ENCODE results near the gene PRKAG2.
A peak's percentile ranks its signal among the peaks of the same experiment; 100 is the strongest.

Gene PRKAG2

GRCh38 chr7:151518105-151518946 is 358.6 kb downstream of the PRKAG2 start:
- no peaks in the 10 kb centered on the region for H3K27me3 ChIP-seq (ENCODE audit: control insufficient read depth, low read length)
- H3K4me1 ChIP-seq (ENCODE audit: control insufficient read depth, low read length): peaks cover 25% of the 10 kb centered on the region
- H3K36me3 ChIP-seq (ENCODE audit: control insufficient read depth, low read length): peaks cover 41% of the 10 kb centered on the region
- peaks cover 60% of the 10 kb centered on the region for H3K79me2 ChIP-seq (ENCODE audit: control insufficient read depth, low read length)
- H3K4me2 ChIP-seq (ENCODE audit: low read length): peak overlapping the region; percentile 83
- H3K27ac ChIP-seq (ENCODE audit: low read depth, low read length): peak overlapping the region; percentile 80
- peaks cover 47% of the 10 kb centered on the region for H4K20me1 ChIP-seq (ENCODE audit: control insufficient read depth, insufficient read depth, low read depth, low read length)
- H3K9me2 ChIP-seq (replicated peaks; ENCODE audit: control insufficient read depth, low read length): no peaks in the 10 kb centered on the region
- TF ChIP-seq EZH2phosphoT487 (IDR thresholded peaks at IDR 0.05; ENCODE audit: borderline replicate concordance, low read length): no peak
- no peak for TF ChIP-seq CTCF (IDR thresholded peaks at IDR 0.05; ENCODE audit: low read depth, low read length, poor library complexity, severe bottlenecking)
- H3F3A ChIP-seq (ENCODE audit: control insufficient read depth, insufficient read depth): 0 out of 2 replicates have a peak, but pooled peaks cover 2% of the 10 kb centered on the region
- H3K4me3 ChIP-seq (ENCODE audit: low read length): peak overlapping the region; percentile 93
- peaks cover 8% of the 10 kb centered on the region for H3K9me3 ChIP-seq (ENCODE audit: control insufficient read depth, insufficient read depth, low read length)

- Histone ChIP-seq H3F3A (ENCODE audit: control insufficient read depth, insufficient read depth) (0 out of 2 replicates have a peak, but pooled peaks cover 2% of the 10 kb centered on the region), H3K27me3 (ENCODE audit: control insufficient read depth, low read length) (no peaks in the 10 kb centered on the region), H3K36me3 (ENCODE audit: control insufficient read depth, low read length) (peaks cover 41% of the 10 kb centered on the region), H3K9me2 (replicated peaks; ENCODE audit: control insufficient read depth, low read length) (no peaks in the 10 kb centered on the region), H3K4me1 (ENCODE audit: control insufficient read depth, low read length) (peaks cover 28% of the 10 kb centered on the region), H4K20me1 (ENCODE audit: control insufficient read depth, insufficient read depth, low read depth, low read length) (peaks cover 54% of the 10 kb centered on the region), H3K4me2 (ENCODE audit: low read length) (peak overlapping the region; percentile 83), H3K9me3 (ENCODE audit: control insufficient read depth, insufficient read depth, low read length) (peaks cover 8% of the 10 kb centered on the region), H3K79me2 (ENCODE audit: control insufficient read depth, low read length) (peaks cover 67% of the 10 kb centered on the region), H3K27ac (ENCODE audit: low read depth, low read length) (no peak overlapping the region), H3K4me3 (ENCODE audit: low read length) (peak overlapping the region; percentile 93)
- TF ChIP-seq EZH2phosphoT487 (IDR thresholded peaks at IDR 0.05; ENCODE audit: borderline replicate concordance, low read length) (no peak), CTCF (IDR thresholded peaks at IDR 0.05; ENCODE audit: low read depth, low read length, poor library complexity, severe bottlenecking) (no peak)
These were observed 359.3 kb downstream of the PRKAG2 start for GRCh38 chr7:151517601-151518104.

GRCh38 chr7:151515276-151515565 is 361.7 kb downstream of the PRKAG2 start:
- Histone ChIP-seq H3K27me3 (ENCODE audit: control insufficient read depth, low read length) (no peaks in the 10 kb centered on the region), H3K27ac (ENCODE audit: low read depth, low read length) (no peak overlapping the region), H3F3A (ENCODE audit: control insufficient read depth, insufficient read depth) (0 out of 2 replicates have a peak, but pooled peaks cover 2% of the 10 kb centered on the region), H3K9me2 (replicated peaks; ENCODE audit: control insufficient read depth, low read length) (no peaks in the 10 kb centered on the region), H3K4me3 (ENCODE audit: low read length) (no peak overlapping the region), H4K20me1 (ENCODE audit: control insufficient read depth, insufficient read depth, low read depth, low read length) (peaks cover 72% of the 10 kb centered on the region), H3K4me2 (ENCODE audit: low read length) (no peak overlapping the region), H3K4me1 (ENCODE audit: control insufficient read depth, low read length) (peaks cover 29% of the 10 kb centered on the region), H3K9me3 (ENCODE audit: control insufficient read depth, insufficient read depth, low read length) (peaks cover 1% of the 10 kb centered on the region), H3K36me3 (ENCODE audit: control insufficient read depth, low read length) (peaks cover 54% of the 10 kb centered on the region), H3K79me2 (ENCODE audit: control insufficient read depth, low read length) (peaks cover 91% of the 10 kb centered on the region)
- TF ChIP-seq CTCF (IDR thresholded peaks at IDR 0.05; ENCODE audit: low read depth, low read length, poor library complexity, severe bottlenecking) (no peak), EZH2phosphoT487 (IDR thresholded peaks at IDR 0.05; ENCODE audit: borderline replicate concordance, low read length) (no peak)

Data from DOHH2 (cell line).